GM19324 (cell line): ENCODE data around the gene COL20A1.

Experiments
- ATAC-seq: cut with Tn5 transposase; IDR thresholded peaks from one replicate; pipeline ENCODE4 v1.9.1; 2021; ENCODE audit warnings: mild to moderate bottlenecking, moderate library complexity; ENCODE audit not compliant: unreplicated experiment, low FRiP score

The COL20A1 gene

DNA sequence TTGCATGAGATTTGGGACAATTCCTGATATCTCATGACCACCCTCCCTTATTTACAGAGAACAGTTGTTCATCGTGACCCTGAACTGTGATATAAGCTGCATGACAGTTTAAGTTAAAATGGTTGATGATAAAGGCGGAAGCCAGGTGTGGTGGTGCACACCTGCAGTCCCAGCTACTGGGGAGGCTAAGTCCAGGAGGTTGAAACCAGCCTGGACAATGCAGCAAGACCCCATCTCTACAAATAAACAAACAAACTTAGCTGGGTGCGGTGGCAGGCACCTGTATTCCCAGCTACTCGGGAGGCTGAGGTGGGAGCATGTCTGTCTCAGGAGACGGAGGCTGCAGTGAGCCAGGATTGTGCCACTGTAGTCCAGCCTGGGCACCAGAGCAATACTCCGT, 24.1 kb downstream of the COL20A1 start:
- ATAC-seq: no peak

DNA sequence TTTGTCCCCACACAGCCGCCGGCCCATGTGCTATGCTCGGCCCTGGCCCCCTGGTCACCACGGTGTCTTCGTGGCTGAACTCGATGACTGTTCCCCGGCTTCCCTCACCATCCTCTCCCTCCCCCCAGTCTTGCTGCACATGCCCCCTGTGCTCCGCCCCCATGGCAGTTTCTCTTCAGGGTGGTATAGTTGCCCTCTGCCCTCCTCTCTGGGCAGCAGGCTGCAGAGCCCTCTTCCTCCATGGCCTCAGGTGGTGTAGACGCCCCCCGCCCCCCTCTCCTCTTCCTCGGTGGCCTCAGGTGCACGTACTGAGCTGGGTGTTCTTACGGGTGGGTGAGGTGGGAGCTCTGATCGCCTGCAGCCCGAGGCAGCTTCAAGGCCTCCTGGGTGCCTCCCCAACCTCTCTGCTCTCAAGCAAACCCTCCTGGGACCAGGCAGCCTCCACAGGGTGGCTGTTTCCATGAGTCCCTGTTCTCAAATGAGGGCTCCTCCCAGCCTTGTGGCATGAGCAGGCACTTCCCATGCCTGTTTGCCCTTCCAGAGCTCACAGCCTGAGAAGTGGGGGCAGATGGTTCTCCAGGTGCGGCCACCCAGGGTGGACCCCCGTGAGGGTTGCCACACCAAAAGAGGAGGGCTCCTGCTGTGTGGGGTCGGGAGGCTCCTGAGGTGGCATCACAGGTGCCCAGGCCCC, 24.8 kb downstream of the COL20A1 start:
- no peak for ATAC-seq

DNA sequence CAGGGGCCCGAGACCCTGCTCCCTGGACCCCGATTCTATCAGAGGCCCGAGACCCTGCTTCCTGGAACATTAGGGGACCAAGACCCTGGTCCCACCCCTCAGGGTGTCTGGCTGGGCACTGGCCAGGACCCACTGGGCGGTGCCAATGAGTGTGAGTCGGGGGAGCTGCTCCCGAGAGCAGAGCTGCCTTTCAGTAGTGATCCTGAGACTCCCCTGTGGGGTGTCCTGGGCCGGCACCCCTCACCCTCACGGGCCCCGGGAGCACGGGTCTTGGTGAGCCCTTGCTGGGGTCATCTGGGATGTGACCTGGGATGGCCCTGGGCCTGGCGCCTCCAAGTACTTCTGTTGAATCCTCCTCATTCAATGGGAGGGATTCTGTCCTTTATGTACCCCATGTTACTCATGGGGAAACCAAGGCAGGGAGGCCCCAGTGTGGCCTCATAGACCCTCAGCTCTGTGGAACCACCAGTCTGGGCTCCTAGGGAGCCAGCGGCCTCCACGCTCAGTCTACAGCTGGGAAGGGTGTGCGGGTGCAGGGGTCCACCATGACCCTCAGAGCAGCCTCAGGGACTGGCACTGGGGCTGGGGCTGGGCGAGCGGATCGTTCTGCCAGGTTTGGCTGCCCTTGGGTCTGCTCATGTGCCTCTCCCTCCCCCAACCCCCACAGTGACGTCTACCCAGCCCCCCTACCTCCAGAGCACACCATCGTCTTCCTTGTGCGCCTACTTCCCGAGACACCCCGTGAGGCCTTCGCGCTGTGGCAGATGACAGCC, 25.6 kb downstream of the COL20A1 start:
- no peak for ATAC-seq

DNA sequence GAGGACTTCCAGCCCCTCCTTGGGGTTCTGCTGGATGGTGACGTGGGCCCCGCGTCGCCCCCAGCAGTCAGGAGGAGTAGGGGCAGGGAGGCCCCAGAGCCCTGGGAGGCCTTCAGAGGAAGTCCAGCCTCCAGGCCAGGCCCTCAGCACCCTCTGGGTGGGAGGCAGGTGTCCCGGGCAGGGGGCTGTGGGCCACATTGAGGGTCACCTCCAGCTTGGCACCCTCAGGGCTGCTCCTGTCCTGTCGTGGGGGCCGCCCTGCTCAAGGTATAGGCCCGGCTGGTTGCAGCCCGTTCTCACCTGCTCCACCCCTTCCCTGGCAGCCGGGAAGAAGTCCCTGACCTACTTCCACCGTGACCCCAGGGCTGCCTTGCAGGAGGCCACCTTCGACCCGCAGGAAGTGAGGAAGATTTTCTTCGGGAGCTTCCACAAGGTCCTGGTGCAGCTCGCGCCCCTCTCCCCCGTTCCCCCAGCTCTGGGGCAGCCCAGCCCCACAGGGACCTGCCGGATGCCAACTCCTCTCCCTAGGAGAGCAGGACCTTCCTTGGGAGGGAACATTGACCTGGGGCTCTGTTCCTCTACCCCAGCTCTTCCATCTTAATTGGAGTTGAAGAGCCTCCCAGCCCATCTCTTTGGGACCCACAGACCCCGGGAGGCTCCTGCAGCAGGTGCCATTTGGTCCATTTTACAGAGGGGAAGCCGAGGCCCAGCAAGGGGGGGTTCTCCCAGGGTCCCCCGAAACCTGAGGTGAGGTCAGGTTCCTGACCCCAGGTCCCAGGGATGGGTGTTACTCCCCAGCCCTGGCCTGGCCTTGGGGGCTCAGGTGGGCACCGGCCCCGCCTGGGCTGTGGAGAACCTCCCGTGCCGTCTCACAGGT, 26.4 kb downstream of the COL20A1 start:
- ATAC-seq: no peak

DNA sequence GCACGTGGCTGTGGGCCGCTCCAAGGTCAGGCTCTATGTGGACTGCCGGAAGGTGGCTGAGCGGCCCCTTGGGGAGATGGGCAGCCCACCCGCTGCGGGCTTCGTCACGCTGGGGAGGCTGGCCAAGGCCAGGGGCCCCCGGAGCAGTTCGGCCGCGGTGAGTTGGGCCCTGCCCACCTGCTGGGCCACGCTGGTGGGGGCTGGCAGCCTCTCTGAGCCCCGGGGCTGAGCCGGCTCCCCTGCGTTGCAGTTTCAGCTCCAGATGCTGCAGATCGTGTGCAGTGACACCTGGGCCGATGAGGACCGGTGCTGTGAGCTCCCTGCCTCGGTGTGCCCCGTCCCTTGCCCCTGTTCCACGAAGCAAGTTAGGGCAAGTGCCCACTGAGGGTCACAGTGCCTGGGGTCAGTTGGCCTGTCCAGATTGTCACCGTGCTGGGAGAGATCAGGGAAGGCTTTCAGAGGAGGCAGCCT, 27.1 kb downstream of the COL20A1 start:
- ATAC-seq: no peak

DNA sequence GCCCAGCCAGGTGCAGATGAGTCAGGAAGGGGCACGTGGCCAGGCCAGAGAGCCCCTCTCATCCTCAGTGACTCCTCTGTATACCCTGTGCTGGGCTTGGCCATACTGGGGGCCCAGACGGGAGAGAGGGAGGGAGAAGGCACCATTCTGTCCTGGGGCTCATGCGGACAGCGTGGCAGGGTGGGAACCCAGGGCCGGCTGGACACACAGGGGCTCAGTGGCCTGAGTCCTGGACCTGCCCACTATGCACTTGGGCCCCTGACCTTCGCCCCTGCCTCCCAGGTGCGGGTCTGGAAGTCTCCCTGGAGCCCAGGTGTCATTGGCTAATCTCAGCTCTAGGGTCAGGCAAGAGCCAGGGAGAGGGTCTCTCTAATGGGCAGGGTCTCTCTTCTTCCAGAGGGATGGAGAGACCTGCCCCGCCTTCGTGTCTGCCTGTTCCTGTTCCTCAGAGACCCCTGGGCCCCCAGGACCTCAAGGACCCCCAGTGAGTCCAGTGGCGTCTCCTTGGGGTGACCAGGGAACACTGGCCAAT, 27.7 kb downstream of the COL20A1 start:
- no peak for ATAC-seq

DNA sequence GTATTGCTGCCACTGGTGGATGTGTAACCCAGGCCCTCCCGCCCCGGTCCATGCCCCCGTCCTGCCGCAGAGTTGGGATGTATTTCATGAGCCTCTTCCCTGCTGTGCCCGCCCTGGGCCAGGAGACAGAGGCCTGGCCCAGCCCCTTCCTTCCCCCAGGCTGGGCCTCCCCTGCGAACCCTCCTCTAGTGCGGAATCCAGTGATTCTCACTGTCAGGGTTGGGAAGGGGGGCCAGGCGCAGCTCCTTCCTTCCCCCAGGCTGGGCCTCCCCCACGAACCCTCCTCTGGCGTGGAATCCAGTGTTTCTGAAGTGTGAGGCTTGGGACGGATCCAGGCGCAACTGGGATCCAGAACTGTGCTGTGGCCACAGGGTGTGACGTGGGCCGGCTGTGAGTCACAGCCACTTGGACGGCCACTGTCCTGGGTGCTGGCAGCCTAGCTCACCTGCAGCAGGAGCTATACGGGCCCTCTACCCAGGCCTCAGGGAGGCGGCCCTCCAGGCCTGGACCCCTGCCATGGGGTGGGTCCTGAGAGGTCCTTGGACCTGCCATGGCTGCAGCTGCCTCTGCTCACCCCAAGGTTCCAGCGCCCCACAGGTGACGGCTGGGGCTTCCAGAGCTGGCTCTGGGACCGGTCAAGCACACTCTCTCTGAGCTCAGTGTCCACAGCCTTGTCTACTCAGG, 28.3 kb downstream of the COL20A1 start:
- ATAC-seq: no peak

DNA sequence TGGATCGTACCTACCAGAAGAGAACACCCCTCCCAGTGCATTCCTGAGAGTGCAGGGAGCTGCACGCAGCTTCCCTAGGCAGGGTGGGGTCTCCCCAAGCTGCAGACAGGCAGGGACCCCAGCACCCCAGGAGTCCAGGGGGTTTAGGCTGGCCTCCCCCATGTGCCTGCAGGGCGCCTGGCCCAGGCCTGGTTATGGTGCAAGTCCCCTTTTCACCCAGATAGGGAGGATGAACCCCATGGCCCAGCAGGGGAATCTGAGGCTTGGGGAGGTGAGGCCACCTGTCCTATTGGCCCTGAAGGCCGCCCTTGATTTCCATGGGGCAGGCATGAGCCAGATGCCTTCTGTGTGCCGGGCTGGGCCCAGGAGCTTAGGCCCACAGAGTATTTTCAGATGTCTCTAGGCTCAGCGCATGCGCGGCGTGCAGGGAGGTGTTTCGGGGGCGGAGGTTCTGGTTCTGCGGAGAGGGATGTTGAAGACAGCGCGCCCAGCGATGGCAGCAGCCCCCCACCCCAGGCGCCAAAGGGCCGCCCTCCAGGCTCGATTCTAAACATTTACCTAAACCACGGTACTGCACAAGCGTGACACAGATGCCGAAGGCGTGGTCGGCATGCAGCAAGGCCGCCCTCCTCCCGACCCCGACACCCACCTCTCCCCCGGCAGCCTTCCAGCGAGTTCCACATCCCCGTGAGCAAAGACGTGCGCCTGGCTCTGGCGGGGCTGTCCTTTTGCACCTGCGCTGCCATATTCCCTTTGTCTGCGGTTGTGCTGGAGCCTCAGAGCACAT, 29.4 kb downstream of the COL20A1 start:
- no peak for ATAC-seq

DNA sequence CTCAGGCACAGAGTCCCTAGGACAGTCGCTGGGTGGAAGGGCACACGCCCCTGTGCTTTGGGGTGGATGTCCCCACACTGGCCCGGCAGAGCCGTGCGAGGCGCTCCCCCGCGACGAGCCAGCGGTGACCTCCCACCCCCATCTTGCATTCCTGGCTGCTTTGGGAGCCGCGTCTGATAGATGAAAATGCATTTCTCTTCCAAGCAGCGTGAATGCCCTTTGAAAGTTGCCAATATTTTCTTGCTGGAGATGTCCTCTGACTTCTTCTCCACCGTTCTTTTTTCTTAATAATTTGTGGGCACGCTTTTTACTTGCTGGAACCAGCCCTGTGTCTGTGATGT, 29.9 kb downstream of the COL20A1 start:
- no peak for ATAC-seq

DNA sequence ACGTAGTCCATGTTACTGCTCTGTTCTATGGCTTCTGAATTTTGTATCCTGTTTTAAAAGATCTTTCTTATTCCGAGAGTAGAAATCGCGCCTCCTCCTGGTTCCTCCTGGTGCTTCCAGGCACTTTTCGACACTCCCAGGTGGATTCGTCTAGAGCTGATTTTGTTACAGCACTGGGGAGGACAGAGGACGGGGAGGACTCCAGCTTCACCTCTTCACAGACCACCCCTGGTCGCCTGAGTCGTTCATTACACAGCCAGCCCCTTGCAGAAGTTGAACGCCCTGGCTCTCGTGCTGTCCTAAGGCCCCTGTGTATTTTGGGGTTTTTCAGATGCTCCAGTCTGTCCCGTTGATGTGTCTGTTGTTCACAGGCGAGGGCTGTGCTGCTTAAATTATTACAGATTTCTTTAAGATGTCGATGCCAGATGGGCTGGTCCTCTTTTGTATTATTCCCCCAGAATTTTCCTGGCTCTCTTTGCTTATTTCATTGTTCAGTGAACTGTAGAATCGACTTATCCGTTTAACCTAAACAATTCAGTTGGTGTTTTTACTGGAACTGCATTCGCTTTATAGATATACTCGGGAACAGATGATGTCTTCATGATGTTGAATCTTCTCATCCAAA, 30.5 kb downstream of the COL20A1 start:
- no peak for ATAC-seq

DNA sequence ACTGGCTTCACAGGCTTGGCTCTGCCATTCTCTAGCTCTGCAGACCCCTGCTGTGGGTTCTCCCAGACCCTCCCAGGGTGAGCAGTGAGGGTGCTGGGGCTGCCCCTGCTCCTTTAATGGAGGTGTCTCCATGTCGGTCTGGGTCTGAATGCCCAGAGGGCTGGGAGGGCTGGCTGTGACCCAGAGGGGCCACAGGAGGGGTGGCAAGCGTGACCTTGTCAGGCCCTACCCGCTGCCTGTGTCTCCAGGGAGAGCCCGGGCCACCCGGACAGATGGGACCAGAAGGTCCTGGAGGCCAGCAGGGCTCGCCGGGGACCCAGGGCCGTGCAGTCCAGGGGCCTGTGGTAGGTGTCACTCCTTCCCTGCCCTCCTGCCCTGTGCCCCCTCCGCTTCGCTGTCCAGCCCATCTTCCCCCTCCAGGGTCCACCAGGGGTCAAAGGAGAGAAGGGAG, 32.1 kb downstream of the COL20A1 start:
- ATAC-seq: no peak

DNA sequence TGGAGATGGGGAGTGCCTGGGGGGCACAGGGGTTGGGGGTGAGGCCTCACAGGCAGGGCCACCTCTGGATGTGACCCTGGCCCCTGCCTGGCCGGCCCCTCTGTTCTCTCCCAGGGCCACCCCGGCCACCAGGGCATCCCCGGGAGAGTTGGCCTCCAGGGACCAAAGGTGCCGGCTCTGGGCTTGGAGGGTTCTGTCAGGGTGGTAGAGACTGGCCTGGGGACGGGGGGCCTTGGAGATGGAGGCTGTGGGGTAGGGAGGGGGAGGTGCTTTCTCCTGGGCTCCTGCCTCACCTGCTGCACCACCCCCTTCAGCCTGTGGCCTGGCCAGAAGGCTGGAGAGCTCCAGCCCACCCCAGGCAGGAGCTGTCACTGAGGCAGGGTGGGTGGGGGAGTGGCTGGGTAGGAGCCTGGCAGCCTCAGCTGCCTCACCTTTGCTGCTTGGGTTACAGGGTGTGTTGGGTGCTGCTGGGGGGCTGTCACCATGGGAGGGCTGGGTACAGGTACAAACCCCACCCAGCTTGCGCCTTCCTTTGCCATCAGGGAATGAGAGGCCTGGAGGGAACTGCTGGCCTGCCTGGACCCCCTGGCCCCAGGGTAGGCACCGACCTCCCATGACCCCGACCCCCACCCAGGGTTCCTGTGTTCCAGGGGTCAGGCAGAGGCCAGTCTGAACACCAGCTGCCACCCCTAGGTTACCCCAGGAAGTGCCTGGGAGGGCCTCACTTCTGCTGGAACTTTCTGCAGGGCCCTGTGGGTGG, 32.7 kb downstream of the COL20A1 start:
- no peak for ATAC-seq

DNA sequence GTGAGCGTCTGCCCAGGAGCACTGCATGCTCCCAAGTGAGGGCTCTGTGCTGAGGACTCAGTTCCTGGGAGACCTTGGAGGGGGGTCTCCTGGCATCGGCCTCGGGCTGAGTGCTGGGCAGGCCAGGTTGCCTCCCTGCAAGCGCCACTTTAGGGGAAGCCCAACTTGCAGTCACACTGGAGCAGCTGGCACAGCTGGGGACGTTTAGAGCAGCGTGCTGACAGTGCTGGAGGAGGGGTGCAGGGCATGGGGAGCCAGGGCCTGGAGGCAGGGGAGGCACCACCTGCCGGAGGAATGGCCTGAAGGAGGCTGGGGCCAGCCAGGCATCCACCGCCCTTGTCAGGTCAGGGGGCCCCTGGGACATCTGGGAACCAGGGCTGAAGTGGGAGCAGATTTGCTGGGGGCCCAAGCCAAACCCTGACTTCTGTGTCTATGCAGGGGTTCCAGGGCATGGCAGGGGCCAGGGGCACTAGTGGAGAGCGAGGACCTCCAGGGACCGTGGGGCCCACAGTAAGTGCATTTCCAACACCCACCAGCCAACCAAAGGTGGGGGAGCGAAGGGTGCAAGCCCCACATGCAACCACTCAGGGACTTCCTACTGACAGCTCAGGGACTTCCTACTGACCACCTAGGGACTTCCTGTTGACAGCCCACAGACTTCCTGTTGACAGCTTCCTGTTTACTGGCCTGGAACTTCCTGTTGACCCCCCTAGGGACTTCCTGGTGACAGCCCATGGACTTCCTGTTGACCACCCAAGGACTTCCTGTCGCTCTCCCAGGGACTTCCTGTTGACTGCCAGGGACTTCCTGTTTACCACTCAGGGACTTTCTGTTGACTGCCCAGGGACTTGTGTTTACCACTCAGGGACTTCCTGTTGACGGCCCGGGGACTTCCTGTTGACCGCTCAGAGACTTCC, 33.6 kb downstream of the COL20A1 start:
- ATAC-seq: no peak

DNA sequence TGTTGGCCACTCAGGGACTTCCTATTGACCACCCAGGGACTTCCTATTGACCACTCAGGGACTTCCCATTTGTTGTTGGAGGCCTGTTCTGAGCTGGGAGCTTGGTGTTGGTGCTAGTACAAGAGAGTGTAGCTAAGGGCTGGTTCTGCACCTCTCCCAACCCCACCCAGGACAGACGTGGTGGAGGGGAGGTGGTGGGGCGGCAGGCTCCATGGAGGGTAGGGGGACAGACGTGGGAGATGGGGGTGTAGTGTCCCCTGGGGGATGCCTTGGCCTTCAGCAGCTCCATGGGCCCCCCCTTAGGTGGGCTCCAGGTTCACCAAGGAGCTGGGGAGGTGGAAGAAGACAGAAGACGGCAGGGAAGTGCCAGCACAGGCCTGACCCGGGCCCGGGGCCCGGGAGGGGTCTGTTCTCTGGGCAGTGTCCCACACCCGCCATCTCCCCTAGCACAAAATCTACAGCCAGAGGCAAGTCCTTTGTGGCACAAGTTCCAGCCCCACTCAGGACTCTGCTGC, 34.3 kb downstream of the COL20A1 start:
- ATAC-seq: no peak

DNA sequence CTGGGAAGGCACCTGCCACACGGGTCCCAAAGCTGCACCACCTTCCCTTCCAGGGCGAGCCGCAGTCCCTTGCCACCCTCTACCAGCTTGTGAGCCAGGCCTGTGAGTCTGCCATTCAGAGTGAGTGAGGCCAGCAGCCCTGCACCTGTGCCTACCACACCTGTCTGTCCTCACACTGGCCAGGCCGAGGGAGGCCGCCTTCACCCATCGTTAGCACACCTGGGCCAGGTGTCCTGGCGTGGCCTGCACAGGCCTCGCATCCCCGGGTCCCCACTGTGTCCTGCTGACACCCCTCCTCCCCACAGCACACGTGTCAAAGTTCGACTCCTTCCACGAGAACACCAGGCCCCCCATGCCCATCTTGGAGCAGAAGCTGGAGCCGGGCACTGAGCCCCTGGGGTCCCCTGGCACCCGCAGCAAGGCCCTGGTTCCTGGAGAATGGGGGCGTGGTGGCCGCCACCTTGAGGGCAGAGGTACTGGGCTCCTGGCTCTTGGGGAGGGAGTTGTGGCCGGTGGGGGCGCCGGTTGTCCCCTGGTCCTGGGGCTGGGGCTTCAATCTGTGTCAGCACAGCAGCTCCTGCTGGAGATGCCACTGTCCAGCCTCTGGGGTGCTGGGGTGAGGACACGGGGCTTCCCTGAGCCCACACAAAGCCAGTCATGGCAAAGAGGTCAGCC, 35.2 kb downstream of the COL20A1 start:
- ATAC-seq: no peak

DNA sequence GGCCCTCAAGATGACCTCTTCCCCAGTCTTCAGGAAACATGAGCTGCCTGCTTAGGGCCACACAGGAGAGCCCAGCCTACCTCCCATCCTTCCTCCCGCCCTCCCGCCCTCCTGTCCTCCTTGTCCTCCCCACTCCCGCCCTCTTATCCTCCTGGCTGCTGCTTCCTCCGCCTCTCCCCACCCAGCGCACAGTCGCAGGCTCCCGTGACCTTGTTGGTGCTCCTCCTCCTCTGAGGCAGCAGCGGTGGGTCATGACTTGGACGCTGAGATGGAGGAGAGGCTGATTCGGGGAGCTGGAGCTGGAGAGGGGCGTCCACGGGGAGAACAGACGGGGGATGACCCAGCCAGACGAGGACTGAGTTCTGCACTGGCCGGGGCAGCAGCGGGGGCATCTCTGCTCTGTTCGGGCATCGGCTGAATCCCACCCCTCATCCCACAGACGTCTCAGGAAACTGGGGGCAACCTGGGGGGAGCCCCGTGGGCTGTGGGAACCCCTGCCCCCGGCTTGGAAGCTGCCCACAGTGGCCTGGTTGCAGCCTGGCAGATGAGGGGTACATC, 35.8 kb downstream of the COL20A1 start:
- ATAC-seq: no peak
